Measurements from ENCODE around the gene SKI.
"Not testable (repeated sequence)": the region's sequence is repeated elsewhere in the genome, so short reads cannot be mapped to it uniquely, and the experiment has no call there.

Gene SKI

DNA sequence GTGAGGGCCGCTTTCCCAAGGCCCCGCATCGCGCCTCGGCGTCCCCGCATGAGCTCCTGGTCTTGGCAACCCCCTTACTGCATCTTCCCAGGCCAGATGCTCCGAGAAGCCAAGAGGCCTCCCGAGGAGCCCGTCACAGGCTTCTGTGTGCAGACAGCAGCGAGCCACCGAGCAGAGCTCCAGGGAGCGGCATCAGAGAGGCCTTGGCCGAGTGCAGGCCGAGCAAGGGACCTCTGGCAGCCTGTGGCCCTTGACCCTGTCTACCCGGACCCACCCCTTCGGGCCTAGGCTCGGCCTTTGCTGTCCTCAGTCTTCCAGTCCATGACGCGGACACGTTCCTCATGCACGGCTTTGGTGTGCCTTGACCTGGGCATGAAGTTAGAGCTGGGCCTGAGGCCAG is 99.7 kb downstream of the SKI start:
- DNase-seq, result no peak

- no peak for DNase-seq
Observed at GRCh38 chr1:2328676-2329455, 100.7 kb downstream of the SKI start.

DNA sequence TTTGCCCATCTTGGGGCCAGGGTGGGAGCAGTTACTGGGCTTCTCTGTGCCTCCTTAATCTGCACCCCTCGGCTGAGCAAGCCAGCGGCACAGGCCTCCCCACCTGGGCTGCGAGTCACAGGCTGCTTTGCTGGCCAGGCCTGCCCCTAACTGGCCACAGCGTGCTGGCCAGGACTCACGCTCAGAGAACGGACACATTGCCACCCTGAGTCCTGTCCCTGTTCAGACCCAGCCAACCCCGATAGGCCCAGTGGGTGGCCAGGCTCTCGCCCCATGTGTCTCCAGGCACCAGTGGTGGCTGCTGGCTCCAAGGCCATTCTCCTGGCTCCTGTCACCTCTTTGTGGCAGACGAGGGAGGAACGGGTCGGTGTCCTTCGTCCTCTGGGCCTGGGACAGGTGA is 101.9 kb downstream of the SKI start:
- no peak for DNase-seq

DNA sequence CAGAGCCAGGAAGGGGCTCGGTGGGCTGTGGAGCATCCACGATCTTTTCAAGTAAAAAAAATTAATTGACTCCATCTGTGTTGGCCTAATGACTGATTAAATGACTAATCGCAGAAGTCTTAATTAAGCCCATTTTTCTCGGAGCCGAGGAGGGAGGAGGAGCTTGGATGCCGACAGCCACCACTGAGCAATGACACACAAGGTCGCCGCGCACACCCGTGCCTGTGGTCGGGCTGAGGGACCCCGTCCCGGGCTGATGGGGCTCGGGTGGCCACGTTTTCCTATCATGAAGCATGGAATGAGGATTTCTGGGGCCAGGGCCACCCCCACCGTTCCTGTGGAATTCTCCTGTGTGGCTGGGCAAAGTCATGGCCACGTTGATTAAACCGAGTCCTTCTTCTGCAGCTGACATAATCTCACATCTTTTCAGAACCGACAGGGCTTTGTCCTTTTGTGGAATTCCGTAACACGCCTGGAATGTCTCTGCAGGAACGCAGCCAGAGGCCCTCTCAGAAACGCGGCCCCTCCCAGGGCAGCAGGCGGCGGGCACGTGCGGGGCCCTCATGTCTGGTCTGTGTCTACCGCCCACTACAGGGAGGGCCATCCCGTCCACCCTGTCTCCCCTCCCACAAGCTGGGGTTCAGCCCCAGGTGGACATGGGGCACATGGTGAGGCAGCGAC is 102.5 kb downstream of the SKI start:
- no peak for DNase-seq

DNA sequence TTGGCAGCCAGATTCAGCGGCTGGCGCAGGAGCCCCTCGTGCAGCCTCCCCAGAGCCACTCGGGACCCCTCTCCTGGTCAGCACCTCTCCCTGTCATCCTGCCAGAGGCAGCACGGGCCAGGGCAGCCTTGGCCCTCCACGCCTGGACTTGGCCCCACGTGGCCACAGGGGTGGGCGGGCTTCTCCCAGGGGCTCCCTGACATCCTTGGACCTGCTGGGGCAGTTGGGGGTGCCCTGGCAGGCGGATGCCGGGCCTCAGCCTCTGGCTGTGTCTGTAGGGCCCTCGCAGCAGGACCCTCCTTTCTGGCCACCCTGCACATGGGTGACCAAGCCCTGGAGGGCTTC is 103.1 kb downstream of the SKI start:
- no peak for DNase-seq

- DNase-seq, result not testable (repeated sequence)
Observed at GRCh38 chr1:2331580-2331979, 103.5 kb downstream of the SKI start.

DNA sequence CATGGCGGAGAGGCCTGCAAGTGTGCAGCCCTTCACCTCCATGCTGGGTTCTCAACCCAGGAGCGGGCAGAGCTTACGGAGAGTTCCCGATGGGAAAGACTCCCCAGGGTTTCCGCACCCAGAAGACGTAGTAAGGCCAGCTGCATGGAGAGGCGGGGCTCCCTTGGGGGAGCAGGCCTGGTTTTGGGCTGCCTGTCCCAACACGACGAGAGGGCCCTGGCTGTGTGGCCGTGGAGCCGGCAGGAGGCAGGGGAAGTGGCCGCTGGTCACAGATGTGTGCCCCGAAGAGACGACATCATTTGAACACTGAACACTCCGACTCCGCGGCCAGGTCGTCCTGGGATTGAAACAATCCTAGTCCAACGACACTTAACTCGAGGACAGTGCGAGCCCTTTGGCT is 106.2 kb downstream of the SKI start:
- no peak for DNase-seq

DNA sequence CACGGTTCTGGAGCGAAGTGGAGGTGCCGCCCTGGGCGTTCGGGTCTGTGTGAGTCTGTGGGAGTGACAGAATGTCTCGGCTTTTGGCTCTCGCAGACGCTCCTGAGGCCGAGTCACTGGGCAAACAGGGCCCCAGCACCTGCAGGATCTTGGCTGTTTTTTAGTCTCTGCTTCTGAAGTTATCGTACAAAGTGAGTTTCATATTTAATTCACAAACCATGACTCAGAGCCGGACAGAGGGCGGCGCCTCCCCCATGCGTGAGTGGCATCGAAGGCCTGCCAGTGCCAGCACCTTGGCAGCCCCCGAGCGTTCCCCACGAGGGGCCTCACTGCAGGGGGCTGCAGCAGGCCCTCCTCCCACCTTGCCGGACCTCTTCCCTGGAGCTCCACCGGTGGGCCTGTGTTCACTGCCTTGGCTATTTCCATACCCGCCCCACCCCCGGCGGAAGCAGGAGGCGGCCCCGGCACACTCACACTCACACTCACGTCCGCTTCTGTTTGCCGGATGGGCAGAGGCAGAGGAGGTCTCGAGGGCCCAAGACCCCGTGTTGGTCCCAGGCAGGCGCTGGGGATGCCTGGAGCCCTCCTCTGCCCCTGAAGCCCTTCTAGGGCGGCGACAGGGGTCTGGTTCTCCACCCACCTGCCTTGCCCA is 106.9 kb downstream of the SKI start:
- no peak for DNase-seq

DNA sequence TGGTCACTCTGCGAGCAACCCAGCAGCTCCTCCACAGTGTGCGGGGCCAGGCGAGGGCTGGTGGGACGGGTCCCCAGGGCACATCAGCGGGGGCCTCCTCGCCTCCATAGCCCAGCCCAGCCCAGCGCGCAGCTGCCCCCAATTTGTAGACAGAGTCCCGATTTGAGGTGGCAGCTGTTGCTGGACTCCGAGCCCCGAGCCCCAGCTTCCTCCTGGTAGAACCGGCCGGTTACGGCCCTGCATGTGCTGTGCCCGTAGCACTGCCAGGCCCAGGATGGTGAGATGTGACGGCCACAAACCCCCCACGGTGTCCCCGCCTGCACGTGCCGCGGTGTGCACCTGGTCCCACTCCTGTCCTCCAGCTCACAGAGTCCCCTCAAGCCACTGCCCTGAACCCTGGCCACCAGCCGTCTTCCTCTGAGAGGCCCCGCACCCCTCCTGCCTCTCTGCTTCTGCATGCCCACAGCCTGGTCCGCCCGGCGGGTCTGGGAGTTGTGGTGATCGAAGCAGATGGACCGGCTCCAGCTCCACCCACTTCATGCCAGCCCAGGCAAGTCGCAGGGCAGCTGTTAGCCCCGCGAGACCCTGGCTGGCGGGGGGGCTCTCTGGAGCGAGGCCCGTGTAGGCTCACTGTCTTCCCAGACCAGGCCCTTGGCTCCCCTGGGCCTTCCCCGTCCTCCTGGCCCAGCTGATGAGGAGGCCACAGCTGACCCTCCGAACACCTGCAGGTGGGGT is 107.8 kb downstream of the SKI start:
- DNase-seq, result no peak

GRCh38 chr1:2336499-2336898 is 108.4 kb downstream of the SKI start:
- DNase-seq, result no peak

GRCh38 chr1:2337081-2337480 is 109.0 kb downstream of the SKI start:
- DNase-seq, result no peak

DNA sequence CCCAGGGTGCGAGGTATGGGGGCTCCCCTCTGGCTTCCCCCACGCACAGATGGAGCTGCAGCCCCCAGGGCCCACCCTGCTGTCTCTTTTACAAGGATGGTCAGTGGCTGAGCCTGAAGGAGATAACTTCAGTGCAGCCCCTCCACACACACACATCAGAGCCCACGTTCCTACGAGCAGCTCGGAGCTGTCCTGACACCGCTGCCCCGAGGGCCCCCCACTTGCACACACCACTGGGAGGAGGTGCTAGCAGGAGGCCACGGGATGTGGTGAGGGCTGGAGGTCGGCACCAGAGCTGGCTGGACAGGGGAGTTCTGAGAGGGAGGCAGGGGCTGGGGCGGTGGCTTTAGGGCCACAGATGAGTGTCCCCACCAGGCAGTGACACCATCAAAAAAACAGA is 109.4 kb downstream of the SKI start:
- no peak for DNase-seq

DNA sequence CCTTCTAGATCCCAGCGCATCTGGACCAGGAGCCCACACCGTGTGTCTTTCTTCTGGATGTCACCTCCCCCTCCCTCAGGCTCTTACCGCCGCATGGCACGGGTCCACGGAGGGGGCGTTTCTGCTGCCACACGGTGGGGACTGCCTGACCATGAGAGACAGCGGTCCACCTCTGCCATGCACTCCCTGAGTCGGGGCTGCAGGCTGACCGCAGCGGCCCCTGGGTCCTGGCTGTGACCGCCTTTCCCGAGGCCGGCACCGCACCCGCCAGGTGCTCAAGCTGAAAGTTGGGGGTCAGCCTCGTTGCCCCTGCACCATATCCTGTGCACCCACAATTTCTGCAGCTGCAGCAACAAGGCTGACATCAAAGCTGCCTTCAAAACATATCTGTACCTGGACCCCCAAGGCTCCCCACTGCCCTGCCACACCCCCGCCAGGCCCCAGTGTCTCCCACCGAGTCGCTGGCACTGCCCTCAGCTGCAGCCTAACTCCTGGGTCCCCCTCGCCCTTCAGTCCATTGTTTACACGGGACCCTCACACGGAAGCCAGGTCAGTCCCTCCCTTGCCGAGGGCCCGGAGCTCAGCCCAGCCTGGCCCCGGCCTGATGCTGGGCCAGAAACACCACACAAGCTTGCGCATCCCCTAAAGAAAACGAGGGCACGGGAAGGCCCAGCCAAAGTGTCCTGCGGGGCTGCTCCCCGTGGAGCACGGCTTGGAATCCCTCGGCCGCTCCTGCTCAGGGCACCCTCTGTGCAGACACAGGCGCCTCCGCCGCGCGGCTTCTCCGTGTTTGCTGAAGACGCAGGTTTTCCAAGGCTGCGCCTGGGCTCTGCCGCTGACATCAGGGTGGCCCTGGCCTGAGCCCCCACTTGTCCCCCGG is 111.3 kb downstream of the SKI start:
- DNase-seq, result no peak

- DNase-seq, result no peak
Observed at GRCh38 chr1:2340086-2340917, 112.2 kb downstream of the SKI start.

DNA sequence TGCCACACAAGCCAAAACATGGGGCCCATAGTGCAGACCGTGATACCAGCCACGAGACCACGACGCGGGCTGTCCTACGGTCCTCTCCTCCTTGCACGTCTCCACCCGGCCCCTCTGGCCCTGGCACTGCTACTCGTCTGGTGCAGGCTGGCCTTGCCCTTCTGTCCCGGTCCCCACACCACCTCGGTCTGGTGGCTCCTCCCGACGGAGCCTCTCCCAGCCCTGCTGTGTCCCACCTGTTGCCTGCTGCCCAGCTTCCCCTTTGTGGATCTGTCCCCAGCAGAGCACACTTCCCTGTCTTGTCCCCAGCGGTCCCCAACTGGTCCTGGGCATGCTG is 112.8 kb downstream of the SKI start:
- DNase-seq, result no peak

DNA sequence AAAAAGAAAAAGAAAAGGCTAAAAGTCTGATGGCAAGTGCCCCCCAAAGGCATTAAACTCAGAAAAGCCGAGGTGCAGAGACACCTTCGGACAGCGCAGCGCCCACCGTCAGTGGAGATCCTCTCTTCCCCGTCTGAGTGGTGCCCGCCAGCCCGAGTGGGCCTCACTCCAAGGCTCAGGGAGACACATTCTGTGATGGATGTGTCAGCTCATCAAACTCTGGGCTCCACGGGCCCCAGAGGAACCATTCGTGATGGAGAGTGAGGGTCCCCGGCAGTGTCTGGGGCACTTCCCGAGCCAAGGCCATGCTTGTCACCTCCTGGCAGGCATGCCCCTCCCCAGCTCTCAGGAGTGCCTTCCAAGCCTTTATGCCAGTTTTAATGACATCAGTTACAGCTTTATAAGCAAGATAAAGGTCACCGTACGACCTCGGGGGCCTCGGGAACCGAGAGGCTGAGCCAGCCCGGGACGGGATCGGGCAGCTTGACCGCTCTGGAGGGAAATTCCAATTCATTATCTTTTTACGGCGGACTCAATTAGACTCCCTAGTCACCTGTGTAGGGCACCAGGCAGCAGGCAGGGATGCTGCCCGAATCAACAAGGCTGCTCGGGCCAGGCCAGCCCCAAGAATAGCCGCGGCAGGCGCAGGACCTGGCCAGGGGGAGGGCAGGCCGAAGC is 113.7 kb downstream of the SKI start:
- no peak for DNase-seq

DNA sequence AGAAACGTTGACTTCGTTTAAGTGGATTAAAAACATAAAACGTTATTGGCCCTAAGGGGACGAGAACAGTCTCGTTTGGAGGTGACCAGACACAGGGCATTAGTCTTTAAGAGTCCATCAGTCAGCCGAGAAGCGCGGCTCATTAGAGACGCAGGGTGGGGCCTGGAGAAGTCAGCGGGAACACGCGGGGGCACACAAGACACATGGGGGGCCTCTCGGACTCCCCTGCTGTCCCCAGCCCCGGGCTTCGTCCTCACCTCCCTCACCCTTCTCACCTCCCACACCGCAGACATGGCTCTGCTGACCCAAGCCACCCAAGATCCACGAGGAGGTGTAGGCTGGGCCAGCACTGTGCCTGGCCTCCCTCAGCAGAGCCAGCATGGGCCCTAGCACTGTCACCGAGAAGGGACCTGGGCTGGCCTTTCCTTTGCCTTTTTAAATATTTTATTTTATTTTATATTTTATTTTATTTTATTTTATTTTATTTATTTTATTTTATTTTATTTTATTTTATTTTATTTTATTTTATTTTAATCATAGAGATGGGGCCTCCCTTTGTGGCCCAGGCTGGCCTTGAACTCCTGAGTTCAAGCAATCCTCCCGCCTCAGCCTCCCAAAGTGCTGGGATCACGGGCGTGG is 114.4 kb downstream of the SKI start:
- no peak for DNase-seq

DNA sequence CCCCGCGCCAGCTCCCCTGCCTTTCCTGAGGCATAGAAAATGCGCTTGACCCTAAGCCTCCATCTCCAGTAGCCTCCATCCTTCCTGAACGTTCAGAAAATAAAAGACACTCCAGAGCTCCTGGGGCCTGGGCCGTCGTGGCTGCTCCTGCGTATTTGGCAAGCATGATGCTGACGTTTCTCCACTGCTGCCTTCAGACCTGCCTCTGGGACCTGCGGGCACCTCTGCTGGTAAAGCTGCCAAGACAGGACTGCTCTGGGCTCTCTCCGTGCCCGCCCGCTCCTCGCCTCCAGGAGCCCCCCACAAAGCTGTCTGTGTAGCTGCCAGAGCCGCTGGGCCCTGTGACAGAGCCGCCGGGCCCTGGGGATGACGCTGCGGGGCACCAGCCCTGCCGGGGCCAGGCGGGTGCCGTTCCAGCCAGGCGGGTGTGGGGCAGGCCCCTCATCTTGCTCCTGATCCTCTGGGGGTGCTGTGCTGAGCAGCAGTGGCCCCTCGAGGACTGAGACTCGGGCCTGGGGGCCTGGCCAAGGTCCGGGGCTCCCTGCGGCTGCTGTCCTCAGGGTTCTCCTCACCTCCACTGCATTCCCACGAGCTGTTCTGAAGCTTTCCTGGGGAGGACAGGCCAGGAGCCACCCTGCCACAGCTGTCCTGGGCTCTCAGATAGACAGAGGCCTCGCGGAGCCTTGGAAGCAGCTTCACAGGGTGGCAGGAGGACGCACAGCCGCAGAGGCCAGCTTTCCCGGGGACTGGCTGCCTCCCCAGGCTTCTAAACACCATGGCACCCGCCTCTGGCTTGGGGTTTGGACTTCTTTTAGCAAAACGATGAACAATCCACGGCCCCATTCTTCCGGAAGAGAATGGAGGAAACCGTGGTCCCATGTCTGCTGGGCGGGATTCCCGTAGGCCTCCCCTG is 115.2 kb downstream of the SKI start:
- no peak for DNase-seq

- DNase-seq, result no peak
Observed at GRCh38 chr1:2344121-2344681, 116.1 kb downstream of the SKI start.

Measured in T-helper 2 cell (primary cell).